Measurements from ENCODE around the gene OR1N1.

DNA sequence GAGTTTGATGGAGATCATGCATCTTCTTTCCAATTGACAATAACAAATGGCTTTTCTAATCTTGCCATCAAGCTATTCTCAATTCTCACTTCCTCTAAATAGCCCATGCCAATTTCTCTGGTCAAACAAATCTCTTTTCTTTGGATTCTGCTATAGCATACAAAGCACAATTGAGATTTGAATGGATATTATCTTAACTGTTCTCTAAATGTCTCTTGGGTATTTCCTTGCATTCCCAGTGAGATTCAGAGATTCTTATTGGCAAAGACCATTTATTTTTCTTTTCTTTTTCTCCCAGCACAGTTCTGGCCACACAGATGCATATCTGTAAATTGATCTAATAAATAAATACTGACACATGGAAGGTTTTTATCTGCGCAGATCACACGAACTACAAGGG lies 25.7 kb upstream of the OR1N1 start, which contains the start of gene OR1N2:
- TF ChIP-seq, protein P1, sequence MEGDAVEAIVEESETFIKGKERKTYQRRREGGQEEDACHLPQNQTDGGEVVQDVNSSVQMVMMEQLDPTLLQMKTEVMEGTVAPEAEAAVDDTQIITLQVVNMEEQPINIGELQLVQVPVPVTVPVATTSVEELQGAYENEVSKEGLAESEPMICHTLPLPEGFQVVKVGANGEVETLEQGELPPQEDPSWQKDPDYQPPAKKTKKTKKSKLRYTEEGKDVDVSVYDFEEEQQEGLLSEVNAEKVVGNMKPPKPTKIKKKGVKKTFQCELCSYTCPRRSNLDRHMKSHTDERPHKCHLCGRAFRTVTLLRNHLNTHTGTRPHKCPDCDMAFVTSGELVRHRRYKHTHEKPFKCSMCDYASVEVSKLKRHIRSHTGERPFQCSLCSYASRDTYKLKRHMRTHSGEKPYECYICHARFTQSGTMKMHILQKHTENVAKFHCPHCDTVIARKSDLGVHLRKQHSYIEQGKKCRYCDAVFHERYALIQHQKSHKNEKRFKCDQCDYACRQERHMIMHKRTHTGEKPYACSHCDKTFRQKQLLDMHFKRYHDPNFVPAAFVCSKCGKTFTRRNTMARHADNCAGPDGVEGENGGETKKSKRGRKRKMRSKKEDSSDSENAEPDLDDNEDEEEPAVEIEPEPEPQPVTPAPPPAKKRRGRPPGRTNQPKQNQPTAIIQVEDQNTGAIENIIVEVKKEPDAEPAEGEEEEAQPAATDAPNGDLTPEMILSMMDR (IDR thresholded peaks at IDR 0.05; ENCODE audit: low read depth, low read length): no peak
- TF ChIP-seq, protein P2, sequence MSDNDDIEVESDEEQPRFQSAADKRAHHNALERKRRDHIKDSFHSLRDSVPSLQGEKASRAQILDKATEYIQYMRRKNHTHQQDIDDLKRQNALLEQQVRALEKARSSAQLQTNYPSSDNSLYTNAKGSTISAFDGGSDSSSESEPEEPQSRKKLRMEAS (IDR thresholded peaks at IDR 0.05; ENCODE audit: low read depth, low read length): no peak
- no peak for TF ChIP-seq MYC (IDR thresholded peaks at IDR 0.05; ENCODE audit: low read depth, low read length)
